Ureter (tissue), 1 donor: ENCODE data around the gene VTA1. TPM values are rescaled to one million over a fixed set of nuclear protein-coding genes. Genes with fewer than 3 reads are reported as not detected.
"Not testable (repeated sequence)": the region's sequence is repeated elsewhere in the genome, so short reads cannot be mapped to it uniquely, and the experiment has no call there.

ENCODE experiments used
- DNase-seq: peaks from one replicate; pipeline ENCODE4 v3.0.0-alpha.2; 2020; ENCODE audit warnings: low spot score
- total RNA-seq: library from RNA; stranded (reverse); gene quantifications from one replicate; pipeline ENCODE4 v1.2.4, GENCODE V29; 2023
- donor health status: DM: yes; HTN: yes; CAD: no.

The VTA1 gene
- total RNA-seq, 1 donor from 2014 or later = 42.3 TPM

GRCh38 chr6:142171351-142171750 is 24.3 kb downstream of the VTA1 start:
- no peak for DNase-seq

- DNase-seq = no peak
Observed at GRCh38 chr6:142172758-142173157, 25.7 kb downstream of the VTA1 start.

- DNase-seq = no peak
Observed at GRCh38 chr6:142173980-142174379, 26.9 kb downstream of the VTA1 start.

GRCh38 chr6:142174703-142175102 is 27.6 kb downstream of the VTA1 start:
- DNase-seq = no peak

GRCh38 chr6:142178129-142178528 is 31.1 kb downstream of the VTA1 start:
- DNase-seq = no peak

DNA sequence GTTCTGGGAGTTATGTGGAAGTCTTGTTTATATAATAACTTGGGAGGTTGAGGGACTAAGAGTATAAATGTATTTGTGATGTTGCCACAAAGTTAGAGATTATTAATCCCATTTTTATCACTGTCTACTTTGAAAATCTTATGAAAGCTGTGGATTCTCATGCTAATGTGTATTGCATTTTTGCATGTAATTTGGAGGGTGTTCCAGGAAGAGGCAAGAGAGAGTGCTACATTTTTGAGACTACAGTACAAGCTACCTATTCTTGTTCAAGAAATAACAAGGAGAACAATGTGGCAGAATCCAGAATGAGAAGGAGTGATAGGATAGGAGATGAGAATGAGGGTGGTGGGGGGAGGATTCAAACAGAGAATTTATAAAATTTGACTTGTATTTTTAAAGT is 34.9 kb downstream of the VTA1 start:
- no peak for DNase-seq

DNA sequence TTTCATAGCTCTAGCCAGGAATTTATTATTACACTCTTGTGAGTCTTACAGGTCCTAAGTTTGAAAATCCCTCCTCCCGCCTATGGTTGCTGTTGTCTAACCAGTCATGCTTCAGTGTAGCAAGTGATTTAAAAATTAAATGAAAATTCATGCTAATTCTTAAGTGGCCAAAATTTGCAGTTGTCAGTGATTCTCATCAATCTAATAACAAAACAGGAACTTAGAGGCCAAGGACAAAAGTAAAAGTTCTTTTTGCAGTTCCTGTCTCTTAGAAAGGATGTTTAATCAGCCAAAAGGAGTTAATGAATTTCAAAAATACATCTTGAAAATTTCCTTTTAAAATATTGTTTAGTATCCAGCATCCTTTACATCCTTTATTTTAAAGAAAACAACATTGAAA is 36.3 kb downstream of the VTA1 start:
- DNase-seq = no peak

DNA sequence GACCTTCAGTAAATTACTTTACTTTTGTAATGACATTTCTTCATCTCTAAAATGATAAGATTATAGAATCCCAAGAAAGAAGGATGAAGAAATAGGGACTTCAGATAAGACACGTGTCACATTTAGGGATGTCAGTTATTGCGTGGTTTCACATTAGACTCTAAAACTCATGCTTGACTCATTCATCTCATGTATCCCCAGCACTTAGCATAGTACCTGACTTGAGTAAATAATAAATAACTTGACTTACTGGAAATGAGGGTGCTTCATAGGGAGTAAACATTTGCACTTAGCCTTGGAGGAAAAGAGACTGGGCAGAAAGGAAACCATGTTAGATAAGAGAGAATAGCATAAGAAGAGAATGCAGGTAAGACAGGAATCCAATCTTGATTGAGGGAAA is 37.2 kb downstream of the VTA1 start:
- no peak for DNase-seq

DNA sequence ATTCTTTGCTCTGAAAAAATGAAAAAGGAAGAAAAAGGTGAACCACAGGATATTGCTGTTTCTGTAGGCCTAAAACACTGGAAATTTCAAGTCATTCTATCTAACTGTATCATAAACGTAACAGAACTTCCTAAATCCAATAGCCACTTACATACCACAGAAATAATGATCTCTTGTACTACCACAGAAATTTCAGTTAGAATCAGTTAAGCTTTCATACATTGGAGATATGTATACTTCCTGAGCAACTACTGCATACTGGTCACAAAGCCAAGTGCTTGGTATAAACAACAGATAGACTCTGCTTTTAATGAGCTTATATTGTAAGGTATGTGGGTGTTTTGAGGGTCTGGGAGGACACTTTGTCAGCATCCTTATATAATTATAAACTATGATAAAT is 38.6 kb downstream of the VTA1 start:
- no peak for DNase-seq

GRCh38 chr6:142187209-142187608 is 40.1 kb downstream of the VTA1 start:
- no peak for DNase-seq

- DNase-seq = not testable (repeated sequence)
Observed at GRCh38 chr6:142188341-142188740, 41.3 kb downstream of the VTA1 start.

DNA sequence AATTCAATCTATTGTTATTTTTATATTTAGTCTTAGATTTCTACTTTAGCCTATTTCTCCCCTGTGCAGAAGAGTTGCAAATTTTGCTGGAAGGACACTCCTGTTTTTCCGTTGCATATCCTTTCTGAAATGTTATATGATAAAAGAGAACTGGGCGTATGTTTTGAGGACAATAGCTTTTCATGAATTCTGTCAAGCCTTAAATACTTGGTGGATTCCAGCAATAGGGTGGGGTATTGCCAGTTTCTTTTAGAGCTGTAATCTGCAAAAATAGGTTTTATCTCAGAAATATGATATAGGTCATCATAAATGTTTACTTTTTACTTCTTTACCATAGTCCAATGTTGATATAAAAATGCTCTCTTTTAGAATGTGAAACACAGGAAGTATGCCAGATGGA is 42.0 kb downstream of the VTA1 start:
- DNase-seq = no peak

GRCh38 chr6:142192343-142192742 is 45.3 kb downstream of the VTA1 start:
- DNase-seq = no peak

GRCh38 chr6:142193621-142194020 is 46.6 kb downstream of the VTA1 start:
- no peak for DNase-seq

DNA sequence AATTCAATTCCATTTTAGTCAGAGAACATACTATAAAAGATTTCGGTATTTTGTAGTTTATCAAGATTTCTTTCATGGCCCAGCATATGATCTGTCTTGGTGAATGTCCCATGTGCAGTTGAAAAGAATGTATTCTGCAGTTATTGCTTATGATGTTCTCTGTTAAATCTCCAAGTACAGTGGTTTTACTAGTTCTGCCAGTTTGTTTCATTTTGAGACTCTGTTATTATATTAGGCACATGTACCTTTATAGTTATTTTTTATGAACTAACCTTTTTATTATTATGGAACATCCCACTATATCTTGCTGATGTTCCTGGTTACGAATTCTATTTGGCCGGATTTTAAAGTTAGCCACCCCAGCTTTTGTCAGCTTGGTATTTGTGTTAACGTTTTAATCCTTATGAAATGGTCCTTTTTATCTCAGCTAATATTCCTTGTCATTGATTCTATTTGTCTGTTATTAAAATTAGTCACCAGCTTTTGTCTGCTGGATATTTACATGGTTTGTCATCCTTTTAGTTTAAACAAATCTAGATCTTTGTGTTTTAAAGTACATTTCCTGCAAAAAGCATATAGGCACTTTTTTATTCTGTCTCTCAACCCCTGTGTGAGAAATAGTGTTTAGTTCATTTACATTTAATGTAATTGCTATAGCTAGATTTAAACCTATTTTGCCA is 48.9 kb downstream of the VTA1 start:
- no peak for DNase-seq

- no peak for DNase-seq
Observed at GRCh38 chr6:142200846-142201628, 54.0 kb downstream of the VTA1 start.

DNA sequence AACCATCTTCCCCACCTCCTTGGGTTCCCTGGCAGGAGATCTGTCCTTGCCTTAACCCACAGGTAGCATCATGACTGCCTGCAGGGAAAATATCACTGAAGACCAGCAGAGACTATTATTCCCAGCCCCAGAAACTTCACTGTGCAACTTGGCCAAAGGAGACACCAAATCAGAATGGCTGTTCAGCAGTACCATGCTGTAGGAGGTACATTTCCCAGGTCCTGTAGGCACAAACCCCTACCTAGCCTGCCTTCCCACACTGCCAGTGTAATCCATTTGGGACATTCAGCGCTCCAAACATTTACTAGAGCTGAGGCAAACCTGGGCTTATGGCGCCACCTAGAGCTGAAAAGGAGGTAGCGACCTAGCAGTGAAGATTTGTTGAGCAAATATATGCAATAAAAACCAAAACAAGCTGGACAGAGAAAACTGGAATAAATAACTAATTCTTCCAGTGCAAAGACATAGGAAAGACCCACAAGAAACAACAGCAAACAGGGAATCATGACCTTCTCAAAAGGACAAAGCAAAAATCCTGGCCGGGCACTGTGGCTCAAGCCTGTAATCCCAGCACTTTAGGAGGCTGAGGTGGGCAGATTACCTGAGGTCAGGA is 60.3 kb downstream of the VTA1 start:
- DNase-seq = peak; percentile 50

DNA sequence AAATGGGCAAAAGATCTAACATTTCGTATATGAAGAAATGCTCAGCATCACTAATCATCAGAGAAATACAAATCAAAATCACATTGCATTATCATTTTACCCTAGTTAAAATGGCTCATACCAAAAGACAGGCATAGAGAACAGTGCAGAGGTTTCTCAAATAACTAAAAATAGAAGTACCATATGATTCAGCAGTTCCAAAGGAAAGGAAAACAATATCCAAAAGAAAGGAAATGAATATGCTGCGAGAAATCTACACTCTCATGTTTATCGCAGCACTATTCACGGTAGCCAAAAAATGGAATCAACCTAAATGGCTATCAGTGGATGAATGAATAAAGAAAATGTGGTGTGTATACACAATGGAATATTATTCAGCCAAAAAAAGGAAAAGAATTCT is 63.5 kb downstream of the VTA1 start:
- no peak for DNase-seq

GRCh38 chr6:142213402-142213801 is 66.3 kb downstream of the VTA1 start:
- DNase-seq = no peak

- no peak for DNase-seq
Observed at GRCh38 chr6:142218446-142218845, 71.4 kb downstream of the VTA1 start.

DNA sequence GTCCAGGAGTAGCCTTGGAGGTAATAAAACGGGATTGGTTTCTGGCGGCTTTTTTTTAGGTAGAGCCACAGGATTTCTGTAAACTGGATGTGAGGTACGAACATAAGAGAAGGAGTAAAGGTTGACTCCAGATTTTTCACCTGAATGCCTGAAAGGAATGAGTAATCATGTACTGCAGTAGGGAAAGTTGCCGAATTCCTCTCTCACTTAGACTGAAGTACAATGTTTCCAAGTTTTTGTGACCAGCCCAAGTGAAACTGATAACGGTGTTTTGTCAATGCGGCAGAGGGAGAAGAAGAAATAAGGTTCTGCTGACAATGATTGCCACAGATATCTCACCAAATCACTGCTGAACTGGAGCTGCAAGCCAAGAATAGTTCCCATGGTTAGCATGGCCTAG is 75.0 kb downstream of the VTA1 start:
- no peak for DNase-seq

- DNase-seq = no peak
Observed at GRCh38 chr6:142223938-142224337, 76.9 kb downstream of the VTA1 start.

DNA sequence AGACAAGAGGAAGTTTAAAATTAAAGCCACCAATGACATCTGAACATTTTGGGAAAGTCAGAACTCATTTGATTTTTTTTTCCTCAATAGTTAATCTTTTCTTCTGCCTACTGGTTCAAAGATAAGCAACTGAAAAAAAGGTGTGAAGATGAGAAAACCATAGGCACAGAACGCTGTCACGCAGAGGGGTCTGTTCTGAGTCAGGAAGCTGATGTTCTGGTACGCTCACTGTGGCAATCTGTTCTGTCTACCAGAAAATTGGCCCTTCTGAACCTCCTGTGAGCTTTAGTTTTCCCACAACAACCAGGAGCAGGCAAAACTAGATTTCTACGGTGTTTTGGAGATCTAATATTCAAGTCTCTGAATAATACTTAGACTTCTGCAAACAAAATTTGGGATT is 78.1 kb downstream of the VTA1 start:
- DNase-seq = no peak
